Muscle layer of colon (tissue), 2 donors: ENCODE results near the gene HPRT1.
"Not testable (repeated sequence)": the region's sequence is repeated elsewhere in the genome, so short reads cannot be mapped to it uniquely, and the experiment has no call there.

Experiments used
- H3K27ac ChIP-seq: one replicate; pipeline ENCODE4 v1.7.0; 2013; ENCODE audit warnings: low read depth, mild to moderate bottlenecking, low read length, moderate library complexity
- H3K27me3 ChIP-seq, 2 donors: one replicate each; pipeline ENCODE4 v1.7.0; 2013; ENCODE audit warnings: low read length in 2 of 2, mild to moderate bottlenecking in 2 of 2; ENCODE audit not compliant: insufficient read depth in 2 of 2, control insufficient read depth in 1 of 2
- H3K36me3 ChIP-seq: one replicate; pipeline ENCODE4 v1.7.0; 2013; ENCODE audit warnings: mild to moderate bottlenecking, low read length; ENCODE audit not compliant: insufficient read depth
- H3K4me1 ChIP-seq: one replicate; pipeline ENCODE4 v1.7.0; 2013; ENCODE audit warnings: mild to moderate bottlenecking, low read length; ENCODE audit not compliant: insufficient read depth
- H3K4me3 ChIP-seq, 2 donors: one replicate each; pipeline ENCODE4 v1.7.0; 2013; ENCODE audit warnings: low read length in 2 of 2, low read depth in 1 of 2, mild to moderate bottlenecking in 1 of 2, moderate library complexity in 1 of 2
- H3K9ac ChIP-seq: one replicate; pipeline ENCODE4 v1.7.0; 2013; ENCODE audit warnings: low read length
- H3K9me3 ChIP-seq: one replicate; pipeline ENCODE4 v1.7.0; 2013; ENCODE audit warnings: mild to moderate bottlenecking, low read length
- donor health status: abdominal sarcoma.
- donor health status: Adenocarcinoma of cecum.

HPRT1 gene

DNA sequence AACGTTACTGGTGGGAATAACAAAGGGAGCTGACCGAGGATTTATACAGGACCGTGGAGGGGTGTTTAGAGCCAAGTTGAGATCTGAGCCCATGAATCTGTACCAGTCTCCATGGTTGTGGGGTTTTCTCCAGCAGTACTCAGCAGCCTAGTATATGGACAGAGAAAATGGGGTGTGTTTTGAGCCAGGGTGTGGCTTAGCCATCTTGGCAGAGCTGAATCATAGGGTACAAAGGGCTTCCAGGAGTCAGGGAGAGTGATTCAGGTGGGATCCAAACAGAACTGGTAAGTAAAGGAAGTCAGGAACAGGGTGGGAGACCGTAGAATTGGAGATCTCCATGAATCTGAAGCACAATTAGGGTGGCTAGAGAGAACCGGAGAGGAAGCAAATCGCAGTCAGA, 7.4 kb upstream of the HPRT1 start:
- Histone ChIP-seq H3K27ac (no peak overlapping the region), H3K4me3 (no peak overlapping the region), H3K36me3 (no peaks in the 10 kb centered on the region), H3K4me1 (no peaks in the 10 kb centered on the region), H3K27me3 (no peaks in the 10 kb centered on the region), H3K9ac (no peak overlapping the region), H3K9me3 (no peaks in the 10 kb centered on the region)

GRCh38 chrX:134453631-134454030, 6.3 kb upstream of the HPRT1 start:
- Histone ChIP-seq H3K9me3 (no peaks in the 10 kb centered on the region), H3K9ac (no peak overlapping the region), H3K36me3 (no peaks in the 10 kb centered on the region), H3K27ac (no peak overlapping the region), H3K4me3 (no peak overlapping the region), H3K27me3 (no peaks in the 10 kb centered on the region), H3K4me1 (no peaks in the 10 kb centered on the region)

DNA sequence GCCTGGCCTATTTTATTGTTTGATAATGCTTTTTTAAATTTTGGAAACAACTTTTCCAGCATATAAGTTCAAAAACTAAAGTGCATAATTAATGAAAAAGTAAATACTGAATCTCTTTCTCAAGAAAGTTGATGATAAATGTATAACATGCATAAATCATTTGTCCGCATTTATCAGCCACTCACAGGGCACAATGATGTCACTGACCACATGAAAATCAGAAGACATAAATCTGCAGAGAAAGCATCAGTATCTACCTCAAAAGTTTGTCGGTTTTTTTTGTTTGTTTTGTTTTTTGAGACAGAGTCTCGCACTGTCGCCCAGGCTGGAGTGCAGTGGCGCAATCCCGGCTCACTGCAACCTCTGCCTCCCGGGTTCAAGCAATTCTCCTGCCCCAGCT, 5.5 kb upstream of the HPRT1 start:
- H3K9me3 ChIP-seq: no peaks in the 10 kb centered on the region
- H3K4me1 ChIP-seq: no peaks in the 10 kb centered on the region

GRCh38 chrX:134457708-134458107, 2.3 kb upstream of the HPRT1 start:
- Histone ChIP-seq H3K27me3 (no peaks in the 10 kb centered on the region), H3K36me3 (no peaks in the 10 kb centered on the region), H3K27ac (no peak overlapping the region), H3K9ac (no peak overlapping the region), H3K9me3 (no peaks in the 10 kb centered on the region), H3K4me3 (no peak overlapping the region), H3K4me1 (no peaks in the 10 kb centered on the region)

More for the DNA sequence above, 5.5 kb upstream of the HPRT1 start:
- H3K27me3 ChIP-seq: no peaks in the 10 kb centered on the region
- no peak overlapping the region for H3K4me3 ChIP-seq
- H3K27ac ChIP-seq: no peak overlapping the region
- no peak overlapping the region for H3K9ac ChIP-seq
- no peaks in the 10 kb centered on the region for H3K36me3 ChIP-seq

GRCh38 chrX:134459683-134460004, 321 bp upstream of the HPRT1 start:
- H3K9me3 ChIP-seq: no peaks in the 10 kb centered on the region
- H3K4me1 ChIP-seq: no peaks in the 10 kb centered on the region
- no peaks in the 10 kb centered on the region for H3K27me3 ChIP-seq
- H3K4me3 ChIP-seq: peak overlapping the region in 1 of 2 donors; percentile 50
- no peak overlapping the region for H3K9ac ChIP-seq
- H3K36me3 ChIP-seq: no peaks in the 10 kb centered on the region
- no peak overlapping the region for H3K27ac ChIP-seq

GRCh38 chrX:134460862-134461220, 876 bp downstream of the HPRT1 start:
- Histone ChIP-seq H3K4me3 (peak overlapping the region; percentile 20 to 44), H3K36me3 (no peaks in the 10 kb centered on the region), H3K27me3 (no peaks in the 10 kb centered on the region), H3K27ac (no peak overlapping the region), H3K9me3 (no peaks in the 10 kb centered on the region), H3K9ac (no peak overlapping the region), H3K4me1 (no peaks in the 10 kb centered on the region)

DNA sequence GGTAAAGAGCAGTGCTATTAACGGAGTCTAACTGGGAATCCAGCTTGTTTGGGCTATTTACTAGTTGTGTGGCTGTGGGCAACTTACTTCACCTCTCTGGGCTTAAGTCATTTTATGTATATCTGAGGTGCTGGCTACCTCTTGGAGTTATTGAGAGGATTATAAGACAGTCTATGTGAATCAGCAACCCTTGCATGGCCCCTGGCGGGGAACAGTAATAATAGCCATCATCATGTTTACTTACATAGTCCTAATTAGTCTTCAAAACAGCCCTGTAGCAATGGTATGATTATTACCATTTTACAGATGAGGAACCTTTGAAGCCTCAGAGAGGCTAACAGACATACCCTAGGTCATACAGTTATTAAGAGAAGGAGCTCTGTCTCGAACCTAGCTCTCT, 1.5 kb downstream of the HPRT1 start:
- Histone ChIP-seq H3K36me3 (no peaks in the 10 kb centered on the region), H3K9me3 (no peaks in the 10 kb centered on the region), H3K27me3 (no peaks in the 10 kb centered on the region), H3K4me3 (no peak overlapping the region), H3K4me1 (no peaks in the 10 kb centered on the region), H3K27ac (no peak overlapping the region), H3K9ac (no peak overlapping the region)

GRCh38 chrX:134462927-134463326, 3.0 kb downstream of the HPRT1 start:
- H3K36me3 ChIP-seq: no peaks in the 10 kb centered on the region
- H3K27ac ChIP-seq: no peak overlapping the region
- H3K9ac ChIP-seq: no peak overlapping the region
- H3K9me3 ChIP-seq: no peaks in the 10 kb centered on the region
- H3K4me1 ChIP-seq: no peaks in the 10 kb centered on the region
- H3K27me3 ChIP-seq: no peaks in the 10 kb centered on the region
- no peak overlapping the region for H3K4me3 ChIP-seq

DNA sequence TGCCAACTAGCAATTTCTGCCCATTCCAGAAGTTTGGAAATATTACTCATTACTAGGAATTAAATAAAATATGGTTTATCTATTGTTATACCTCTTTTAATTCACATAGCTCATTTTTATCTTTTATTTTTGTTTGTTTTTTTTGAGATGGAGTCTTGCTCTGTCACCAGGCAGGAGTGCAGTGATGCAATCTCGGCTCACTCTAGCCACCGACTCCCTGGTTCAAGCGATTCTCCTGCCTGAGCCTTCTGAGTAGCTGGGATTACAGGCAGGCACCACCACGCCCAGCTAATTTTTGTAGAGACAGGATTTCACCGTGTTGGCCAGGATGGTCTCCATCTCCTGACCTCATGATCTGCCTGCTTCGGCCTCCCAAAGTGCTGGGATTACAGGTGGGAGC, 4.5 kb downstream of the HPRT1 start:
- not testable (repeated sequence) for H3K27ac ChIP-seq, H3K36me3 ChIP-seq, H3K9ac ChIP-seq, H3K9me3 ChIP-seq, H3K27me3 ChIP-seq, H3K4me1 ChIP-seq, H3K4me3 ChIP-seq

DNA sequence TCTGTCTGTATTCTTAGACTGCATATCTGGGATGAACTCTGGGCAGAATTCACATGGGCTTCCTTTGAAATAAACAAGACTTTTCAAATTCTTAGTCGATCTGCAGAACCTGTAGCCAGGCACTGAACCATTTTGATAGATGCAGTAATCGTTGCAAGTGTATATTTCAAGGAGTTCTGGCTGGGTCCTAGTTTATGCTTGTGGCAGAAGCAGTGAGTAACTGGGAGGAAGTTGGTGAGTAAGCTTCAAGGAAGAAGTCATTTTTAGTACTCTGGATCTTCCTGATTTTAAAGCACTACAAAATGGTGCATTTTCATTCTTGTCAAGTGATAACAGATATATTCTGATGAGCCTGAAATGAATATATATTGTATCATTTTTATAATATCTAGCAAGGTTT, 9.5 kb downstream of the HPRT1 start:
- H3K36me3 ChIP-seq: no peaks in the 10 kb centered on the region

DNA sequence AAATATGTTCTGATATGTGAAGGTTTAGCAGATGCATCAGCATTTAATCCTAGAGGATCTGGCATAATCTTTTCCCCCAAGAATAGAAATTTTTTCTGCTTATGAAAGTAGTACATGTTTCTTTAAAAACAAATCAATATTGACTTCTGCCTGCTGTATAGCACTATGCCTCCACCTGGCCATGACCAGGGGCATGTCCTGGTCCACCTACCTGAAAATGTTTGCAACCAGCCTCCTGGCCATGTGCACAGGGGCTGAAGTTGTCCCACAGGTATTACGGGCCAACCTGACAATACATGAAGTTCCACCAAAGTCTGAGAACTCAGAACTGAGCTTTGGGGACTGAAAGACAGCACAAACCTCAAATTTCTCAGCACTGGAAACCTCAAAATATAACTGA, 10.0 kb downstream of the HPRT1 start:
- Histone ChIP-seq H3K27ac (no peak overlapping the region), H3K4me1 (no peaks in the 10 kb centered on the region), H3K9ac (no peak overlapping the region), H3K4me3 (no peak overlapping the region), H3K36me3 (no peaks in the 10 kb centered on the region), H3K27me3 (no peaks in the 10 kb centered on the region), H3K9me3 (no peaks in the 10 kb centered on the region)

More for the DNA sequence above, 9.5 kb downstream of the HPRT1 start:
- Histone ChIP-seq H3K9me3 (no peaks in the 10 kb centered on the region), H3K4me1 (no peaks in the 10 kb centered on the region), H3K27me3 (no peaks in the 10 kb centered on the region), H3K27ac (no peak overlapping the region), H3K9ac (no peak overlapping the region), H3K4me3 (no peak overlapping the region)

DNA sequence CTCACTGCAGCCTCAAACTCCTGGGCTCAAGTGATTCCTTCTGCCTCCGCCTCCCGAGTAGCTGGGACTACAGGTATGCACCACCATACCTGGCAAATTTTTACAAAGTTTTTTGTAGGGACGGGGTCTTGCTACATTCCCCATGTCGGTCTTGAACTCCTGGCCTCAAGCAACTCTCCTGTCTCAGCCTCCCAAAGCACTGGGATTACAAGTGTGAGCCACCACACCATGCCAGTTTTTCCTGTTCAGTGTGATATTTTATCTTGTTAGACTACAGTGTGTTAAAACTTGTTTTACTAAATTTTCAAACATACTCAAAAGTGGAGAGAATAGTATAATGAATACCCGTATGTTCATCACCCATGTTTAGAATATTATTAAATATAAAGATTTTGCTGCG, 12.1 kb downstream of the HPRT1 start:
- no peak overlapping the region for H3K9ac ChIP-seq
- no peaks in the 10 kb centered on the region for H3K36me3 ChIP-seq
- no peaks in the 10 kb centered on the region for H3K27me3 ChIP-seq
- no peaks in the 10 kb centered on the region for H3K9me3 ChIP-seq
- no peak overlapping the region for H3K27ac ChIP-seq
- no peak overlapping the region for H3K4me3 ChIP-seq
- no peaks in the 10 kb centered on the region for H3K4me1 ChIP-seq

DNA sequence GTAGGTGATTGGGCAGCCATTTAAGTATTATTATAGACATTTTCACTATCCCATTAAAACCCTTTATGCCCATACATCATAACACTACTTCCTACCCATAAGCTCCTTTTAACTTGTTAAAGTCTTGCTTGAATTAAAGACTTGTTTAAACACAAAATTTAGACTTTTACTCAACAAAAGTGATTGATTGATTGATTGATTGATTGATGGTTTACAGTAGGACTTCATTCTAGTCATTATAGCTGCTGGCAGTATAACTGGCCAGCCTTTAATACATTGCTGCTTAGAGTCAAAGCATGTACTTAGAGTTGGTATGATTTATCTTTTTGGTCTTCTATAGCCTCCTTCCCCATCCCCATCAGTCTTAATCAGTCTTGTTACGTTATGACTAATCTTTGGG, 16.3 kb downstream of the HPRT1 start:
- H3K4me3 ChIP-seq: no peak overlapping the region
- H3K9me3 ChIP-seq: no peaks in the 10 kb centered on the region
- no peaks in the 10 kb centered on the region for H3K36me3 ChIP-seq
- no peaks in the 10 kb centered on the region for H3K4me1 ChIP-seq
- no peak overlapping the region for H3K9ac ChIP-seq
- H3K27me3 ChIP-seq: no peaks in the 10 kb centered on the region
- H3K27ac ChIP-seq: no peak overlapping the region
